NCI-H446 treated with DMSO at 0.1 percent for 48 hours (cell line): ENCODE data around the gene ST6GAL1.
"Not testable (repeated sequence)": the region's sequence is repeated elsewhere in the genome, so short reads cannot be mapped to it uniquely, and the experiment has no call there.

Source experiments
- DNase-seq: peaks from one replicate; lab custom pipeline; 2025; lab: John Stamatoyannopoulos, UW

Gene ST6GAL1

GRCh38 chr3:186994000-186994955, 64.0 kb downstream of the ST6GAL1 start:
- no peak for DNase-seq

- DNase-seq, result no peak
Measured at GRCh38 chr3:186996356-186996755, 66.0 kb downstream of the ST6GAL1 start.

GRCh38 chr3:186997061-186997460, 66.7 kb downstream of the ST6GAL1 start:
- DNase-seq, result no peak

GRCh38 chr3:186997473-186997939, 67.2 kb downstream of the ST6GAL1 start:
- no peak for DNase-seq

- no peak for DNase-seq
Measured at GRCh38 chr3:186998937-186999368, 68.6 kb downstream of the ST6GAL1 start.

- no peak for DNase-seq
Measured at GRCh38 chr3:187000711-187001151, 70.4 kb downstream of the ST6GAL1 start.

GRCh38 chr3:187002915-187003314, 72.6 kb downstream of the ST6GAL1 start:
- no peak for DNase-seq

GRCh38 chr3:187005827-187006481, 75.6 kb downstream of the ST6GAL1 start:
- DNase-seq, result no peak

- DNase-seq, result no peak
Measured at GRCh38 chr3:187006864-187007630, 76.7 kb downstream of the ST6GAL1 start.

GRCh38 chr3:187010382-187010781, 80.1 kb downstream of the ST6GAL1 start:
- DNase-seq, result not testable (repeated sequence)

GRCh38 chr3:187011915-187012314, 81.6 kb downstream of the ST6GAL1 start:
- no peak for DNase-seq

- DNase-seq, result no peak
Measured at GRCh38 chr3:187012609-187013051, 82.3 kb downstream of the ST6GAL1 start.

GRCh38 chr3:187013159-187013716, 82.9 kb downstream of the ST6GAL1 start:
- DNase-seq, result no peak

- no peak for DNase-seq
Measured at GRCh38 chr3:187014417-187014864, 84.1 kb downstream of the ST6GAL1 start.

- no peak for DNase-seq
Measured at GRCh38 chr3:187015903-187016638, 85.7 kb downstream of the ST6GAL1 start.

- no peak for DNase-seq
Measured at GRCh38 chr3:187016639-187017345, 86.5 kb downstream of the ST6GAL1 start.

GRCh38 chr3:187017511-187018230, 87.3 kb downstream of the ST6GAL1 start:
- no peak for DNase-seq

- DNase-seq, result no peak
Measured at GRCh38 chr3:187019542-187020072, 89.3 kb downstream of the ST6GAL1 start.

- no peak for DNase-seq
Measured at GRCh38 chr3:187020376-187020775, 90.0 kb downstream of the ST6GAL1 start.
